K562 (cell line): ENCODE results near the gene MARCHF3. TPM values are rescaled to one million over a fixed set of nuclear protein-coding genes. Genes with fewer than 3 reads are reported as not detected.

ENCODE experiments used
- ATAC-seq: fragments of 200-7000 bp; cut with Tn5 transposase; 3 replicates; pipeline ENCODE4 v1.9.1; 2020; ENCODE audit warnings: moderate library complexity
- BruUV-seq: library from RNA; stranded (reverse); fragments of 400-500 nt; replicated peaks from 2 replicates; lab custom pipeline; 2021; lab: Mats Ljungman, UMichigan
- CTCF ChIA-PET: fragments of 300-600 bp; formaldehyde crosslinking; extraction: SDS; loops from one replicate; lab custom pipeline; 2021; ENCODE audit warnings: low intra/inter-chr PET ratio; lab: Yijun Ruan, JAX
- POLR2A ChIA-PET: fragments of 300-600, 350-650 bp; sonication (Branson Sonifier 250); formaldehyde crosslinking; extraction: SDS; loops from one replicate; lab custom pipeline; 2021; ENCODE audit warnings: antibody characterized with exemption, inconsistent platforms; lab: Yijun Ruan, JAX
- DNase-seq, 4 experiments: peaks; one replicate each; pipeline versions ENCODE4 v3.0.0 to v3.0.0-alpha.2; 2011 to 2018; ENCODE audit warnings: low spot score in 3 of 4, mixed read lengths in 3 of 4; ENCODE audit errors: extremely low read depth in 1 of 4
- FAIRE-seq: peaks from 2 replicates; lab custom pipeline; 2011; peaks lifted over from hg19 to GRCh38; lab: Jason Lieb, UNC
- H2AFZ ChIP-seq: 2 replicates; pipeline ENCODE4 v1.6.0; 2011; ENCODE audit warnings: low read depth, low read length, control low read depth, inconsistent platforms
- H3K27ac ChIP-seq: fragments of 200-600 bp; 3 replicates; pipeline ENCODE4 v1.8.0; 2011; ENCODE audit warnings: low read depth, mild to moderate bottlenecking, control low read depth, inconsistent platforms, low read length, moderate library complexity, mixed read lengths; ENCODE audit errors: extremely low read depth
- H3K27me3 ChIP-seq, 2 experiments: fragments of 300-600 bp in 1 of 2; 2 replicates in 1 of 2; 3 replicates in 1 of 2; pipeline versions ENCODE4 v1.6.0 to v1.8.0; 2011; ENCODE audit warnings: inconsistent platforms in 2 of 2, low read length in 2 of 2, mild to moderate bottlenecking in 1 of 2, mixed read lengths in 1 of 2, moderate library complexity in 1 of 2; ENCODE audit not compliant: control insufficient read depth in 2 of 2, insufficient read depth in 2 of 2
- H3K36me3 ChIP-seq: fragments of 300-600 bp; 3 replicates; pipeline ENCODE4 v1.8.0; 2011; ENCODE audit warnings: mild to moderate bottlenecking, low read length, inconsistent platforms; ENCODE audit not compliant: control insufficient read depth, insufficient read depth
- H3K4me1 ChIP-seq, 2 experiments: fragments of 200-600 bp in 1 of 2; replicated peaks in 1 of 2; 2 replicates in 1 of 2; 3 replicates in 1 of 2; pipeline versions ENCODE4 v1.5.1 to v1.8.0; 2011; ENCODE audit warnings: inconsistent platforms in 2 of 2, low read length in 2 of 2, mild to moderate bottlenecking in 1 of 2, mixed read lengths in 1 of 2, moderate library complexity in 1 of 2; ENCODE audit not compliant: control insufficient read depth in 2 of 2, insufficient read depth in 2 of 2
- H3K4me2 ChIP-seq: 2 replicates; pipeline ENCODE4 v1.6.1; 2011; ENCODE audit warnings: low read length, control low read depth, inconsistent platforms, mixed read lengths; ENCODE audit not compliant: insufficient read depth
- H3K4me3 ChIP-seq: fragments of 200-600 bp; sonication (generic), shearing (Covaris generic); 2 replicates; pipeline ENCODE4 v1.5.1; 2016; ENCODE audit warnings: control low read depth, inconsistent platforms
- H3K79me2 ChIP-seq: fragments of 200-600 bp; 3 replicates; pipeline ENCODE4 v1.8.0; 2011; ENCODE audit warnings: low read length, inconsistent platforms; ENCODE audit not compliant: control insufficient read depth, insufficient read depth
- H3K9ac ChIP-seq, 2 experiments: 2 replicates each; pipeline versions ENCODE4 v1.6.0 to v1.6.1; 2011; ENCODE audit warnings: low read depth in 2 of 2, low read length in 2 of 2, control low read depth in 1 of 2, inconsistent platforms in 1 of 2, mild to moderate bottlenecking in 1 of 2, mixed read lengths in 1 of 2; ENCODE audit not compliant: insufficient read depth in 1 of 2
- H3K9me1 ChIP-seq: one replicate; pipeline ENCODE4 v1.6.0; 2011; ENCODE audit warnings: inconsistent platforms, mild to moderate bottlenecking, low read length, moderate library complexity; ENCODE audit not compliant: control insufficient read depth, insufficient read depth
- H3K9me3 ChIP-seq: replicated peaks from 2 replicates; pipeline ENCODE4 v1.5.1; 2011; ENCODE audit warnings: low read depth, low read length, inconsistent platforms; ENCODE audit not compliant: control insufficient read depth, insufficient read depth
- H4K20me1 ChIP-seq: replicated peaks from 2 replicates; pipeline ENCODE4 v1.6.1; 2011; ENCODE audit warnings: low read length, inconsistent platforms, mixed read lengths; ENCODE audit not compliant: control insufficient read depth, insufficient read depth
- CBX5 ChIP-seq: IDR thresholded peaks from 2 replicates; pipeline ENCODE4 v1.6.1; 2014; ENCODE audit warnings: low read depth, borderline replicate concordance
- FIP1L1 ChIP-seq: fragments of 200-400 bp; formaldehyde crosslinking; IDR thresholded peaks from 2 replicates; pipeline ENCODE4 v1.6.1; 2018; ENCODE audit warnings: mild to moderate bottlenecking, low read depth, low read length; ENCODE audit not compliant: poor library complexity, severe bottlenecking
- HCFC1 ChIP-seq: IDR thresholded peaks from 2 replicates; pipeline ENCODE4 v1.6.1; 2012; ENCODE audit warnings: low read depth, low read length, improper control_type of control experiment
- LARP7 ChIP-seq: fragments of 450-650 bp; IDR thresholded peaks from 2 replicates; pipeline ENCODE4 v1.6.1; 2016
- POLR2A ChIP-seq: fragments of 450-650 bp; conservative IDR thresholded peaks from 2 replicates; pipeline ENCODE4 v1.6.1; 2016
- RBFOX2 ChIP-seq: fragments of 200-400 bp; formaldehyde crosslinking; IDR thresholded peaks from 2 replicates; pipeline ENCODE4 v1.6.1; 2017; ENCODE audit warnings: low read depth, mild to moderate bottlenecking, low read length, moderate library complexity
- SMAD2 ChIP-seq: fragments of 150-350 bp; IDR thresholded peaks from 2 replicates; pipeline ENCODE4 v1.6.1; 2014; ENCODE audit warnings: low read depth, mild to moderate bottlenecking, low read length
- SRSF3 ChIP-seq: fragments of 200-400 bp; formaldehyde crosslinking; IDR thresholded peaks from 2 replicates; pipeline ENCODE4 v1.6.1; 2016; ENCODE audit warnings: mild to moderate bottlenecking, low read length, moderate library complexity; ENCODE audit not compliant: insufficient read depth
- TAF7 ChIP-seq: fragments of 450-650 bp; IDR thresholded peaks from 2 replicates; pipeline ENCODE4 v1.6.1; 2016; ENCODE audit warnings: missing genetic modification characterization, missing compliant biosample characterization
- TEAD2 ChIP-seq: fragments of 450-650 bp; IDR thresholded peaks from 2 replicates; pipeline ENCODE4 v1.6.1; 2016; ENCODE audit warnings: missing genetic modification characterization, control low read depth, missing compliant biosample characterization
- ZNF24 ChIP-seq: fragments of 450-650 bp; IDR thresholded peaks from 2 replicates; pipeline ENCODE4 v1.6.1; 2016
- ZNF764 ChIP-seq: fragments of 250-450 bp; sonication (Bioruptor Pico); IDR thresholded peaks from 2 replicates; pipeline ENCODE4 v1.4.0; 2020; ENCODE audit warnings: low read depth, mild to moderate bottlenecking, moderate library complexity
- ZNF77 ChIP-seq: fragments of 250-450 bp; sonication (Bioruptor Pico); IDR thresholded peaks from 2 replicates; pipeline ENCODE4 v1.5.0; 2020
- WGBS: fragments of 100-300 bp; shearing (Covaris generic); methylation state at CpG from one replicate; pipeline ENCODE4 v1.1.6; 2016; ENCODE audit warnings: low coverage, mixed read lengths; ENCODE audit not compliant: insufficient coverage; ENCODE audit errors: missing lambda C conversion rate; 5-methylcytosine and 5-hydroxymethylcytosine counted together
- in situ Hi-C: fragments of 300-500 bp; cut with MboI; formaldehyde crosslinking; loops from 4 replicates; pipeline ENCODE4 v1.15.0; 2018; ENCODE audit warnings: inconsistent platforms, mixed read lengths
- intact Hi-C: fragments of 100-400 bp; cut with micrococcal nuclease; formaldehyde crosslinking; loops from 2 replicates; pipeline ENCODE4 v1.14.2; 2022
- polyA plus RNA-seq, 8 experiments: library from polyadenylated mRNA; depleted of rRNA in 4 of 8; stranded (reverse) in 5 of 8; unstranded in 3 of 8; fragments of >200 nt; fragmentation: Nextera tagmentation in 2 of 8; fragmentation: Illumina TruSeq in 1 of 8; extraction: Ambion mirVana in 2 of 8; extraction: Trizol in 1 of 8; gene quantifications; 2 replicates each; pipeline versions ENCODE4 v1.2.1 to v1.2.3, GENCODE V29; 2011 to 2014; ENCODE audit warnings: inconsistent platforms in 1 of 8, missing spikeins in 1 of 8
- total RNA-seq, 7 experiments: library from RNA; depleted of rRNA in 6 of 7; stranded (reverse); fragments of >200 nt in 6 of 7; fragmentation: Illumina TruSeq in 2 of 7; extraction: Trizol in 2 of 7; gene quantifications; 2 replicates each; pipeline versions ENCODE4 v1.2.1 to v1.2.3, GENCODE V29; 2011 to 2021; ENCODE audit warnings: low replicate concordance in 1 of 7
- TF ChIP-seq, protein P1 (sequence below): fragments of 150-350 bp; conservative IDR thresholded peaks from 2 replicates; pipeline ENCODE4 v1.6.1; 2014; ENCODE audit warnings: low read length
- TF ChIP-seq, protein P2 (sequence below), 2 experiments: fragments of 450-650 bp in 1 of 2; IDR thresholded peaks; 2 replicates each; pipeline ENCODE4 v1.6.1; 2011 to 2017; ENCODE audit warnings: low read depth in 2 of 2, antibody characterized with exemption in 1 of 2, borderline replicate concordance in 1 of 2, low read length in 1 of 2, mild to moderate bottlenecking in 1 of 2, mixed read lengths in 1 of 2; ENCODE audit not compliant: control insufficient read depth in 1 of 2
- TF ChIP-seq, protein P3 (sequence below): sonication (generic); formaldehyde crosslinking; IDR thresholded peaks from 2 replicates; pipeline ENCODE4 v1.9.0; 2022; ENCODE audit warnings: mild to moderate bottlenecking, missing genetic modification reagents
- TF ChIP-seq, protein P4 (sequence below): sonication (generic); formaldehyde crosslinking; IDR thresholded peaks from 2 replicates; pipeline ENCODE4 v1.9.0; 2022; ENCODE audit warnings: mild to moderate bottlenecking, missing genetic modification reagents

MARCHF3 gene
- total and polyA plus RNA-seq, 9 of the 15 experiments (the other 6 are each of a cell fraction or from before 2014, with no cell fraction given), result 5.6 to 37.4 (median 16.5) TPM

DNA sequence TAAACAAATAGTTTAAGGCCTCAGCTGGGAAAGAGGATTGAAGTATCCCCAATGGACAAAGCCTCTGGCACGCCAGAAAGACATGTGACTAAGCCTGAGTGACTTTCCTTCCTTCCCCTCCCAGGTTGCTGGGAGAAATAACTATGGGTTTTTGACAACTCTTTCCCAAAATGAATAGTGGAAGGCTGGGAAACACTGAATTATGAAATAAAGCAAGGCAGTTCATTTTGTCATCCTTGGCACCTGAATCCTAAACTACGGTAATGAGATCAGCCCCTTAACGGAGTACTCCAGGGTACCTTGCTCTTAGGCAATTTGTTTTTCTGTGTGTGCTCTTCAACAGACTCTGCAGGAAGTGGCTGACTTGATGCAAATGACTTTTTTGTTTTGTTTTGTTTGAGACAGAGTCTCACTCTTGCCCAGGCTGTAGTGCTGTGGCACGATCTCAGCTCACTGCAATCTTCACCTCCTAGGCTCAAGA, 178.2 kb downstream of the MARCHF3 start:
- no peaks in the 10 kb centered on the region for H3K9me1 ChIP-seq
- H3K27me3 ChIP-seq, result no peaks in the 10 kb centered on the region
- no peaks in the 10 kb centered on the region for H3K36me3 ChIP-seq
- H2AFZ ChIP-seq, result no peak overlapping the region
- POLR2A ChIA-PET, result interaction anchor here (1.1 kb wide), 1 partner anchor 69 kb away, joined by 3 read pairs; no protein-coding TSS in a partner anchor
- H3K4me3 ChIP-seq, result no peak overlapping the region
- H3K4me1 ChIP-seq, result peaks cover 7 to 16% of the 10 kb centered on the region in 2 experiments; a peak in 4 of 5 replicates
- H3K4me2 ChIP-seq, result no peak overlapping the region
- no peaks in the 10 kb centered on the region for H4K20me1 ChIP-seq
- ATAC-seq (no peak), FAIRE-seq (no peak)
- no peaks in the 10 kb centered on the region for H3K79me2 ChIP-seq
- TF ChIP-seq, protein P1, sequence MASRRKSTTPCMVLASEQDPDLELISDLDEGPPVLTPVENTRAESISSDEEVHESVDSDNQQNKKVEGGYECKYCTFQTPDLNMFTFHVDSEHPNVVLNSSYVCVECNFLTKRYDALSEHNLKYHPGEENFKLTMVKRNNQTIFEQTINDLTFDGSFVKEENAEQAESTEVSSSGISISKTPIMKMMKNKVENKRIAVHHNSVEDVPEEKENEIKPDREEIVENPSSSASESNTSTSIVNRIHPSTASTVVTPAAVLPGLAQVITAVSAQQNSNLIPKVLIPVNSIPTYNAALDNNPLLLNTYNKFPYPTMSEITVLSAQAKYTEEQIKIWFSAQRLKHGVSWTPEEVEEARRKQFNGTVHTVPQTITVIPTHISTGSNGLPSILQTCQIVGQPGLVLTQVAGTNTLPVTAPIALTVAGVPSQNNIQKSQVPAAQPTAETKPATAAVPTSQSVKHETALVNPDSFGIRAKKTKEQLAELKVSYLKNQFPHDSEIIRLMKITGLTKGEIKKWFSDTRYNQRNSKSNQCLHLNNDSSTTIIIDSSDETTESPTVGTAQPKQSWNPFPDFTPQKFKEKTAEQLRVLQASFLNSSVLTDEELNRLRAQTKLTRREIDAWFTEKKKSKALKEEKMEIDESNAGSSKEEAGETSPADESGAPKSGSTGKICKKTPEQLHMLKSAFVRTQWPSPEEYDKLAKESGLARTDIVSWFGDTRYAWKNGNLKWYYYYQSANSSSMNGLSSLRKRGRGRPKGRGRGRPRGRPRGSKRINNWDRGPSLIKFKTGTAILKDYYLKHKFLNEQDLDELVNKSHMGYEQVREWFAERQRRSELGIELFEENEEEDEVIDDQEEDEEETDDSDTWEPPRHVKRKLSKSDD, result no peak
- no peak for TF ChIP-seq RBFOX2
- no peak for TF ChIP-seq TAF7 (tag)
- no peak for TF ChIP-seq ZNF764
- TF ChIP-seq POLR2A, result no peak
- TF ChIP-seq, protein P2, sequence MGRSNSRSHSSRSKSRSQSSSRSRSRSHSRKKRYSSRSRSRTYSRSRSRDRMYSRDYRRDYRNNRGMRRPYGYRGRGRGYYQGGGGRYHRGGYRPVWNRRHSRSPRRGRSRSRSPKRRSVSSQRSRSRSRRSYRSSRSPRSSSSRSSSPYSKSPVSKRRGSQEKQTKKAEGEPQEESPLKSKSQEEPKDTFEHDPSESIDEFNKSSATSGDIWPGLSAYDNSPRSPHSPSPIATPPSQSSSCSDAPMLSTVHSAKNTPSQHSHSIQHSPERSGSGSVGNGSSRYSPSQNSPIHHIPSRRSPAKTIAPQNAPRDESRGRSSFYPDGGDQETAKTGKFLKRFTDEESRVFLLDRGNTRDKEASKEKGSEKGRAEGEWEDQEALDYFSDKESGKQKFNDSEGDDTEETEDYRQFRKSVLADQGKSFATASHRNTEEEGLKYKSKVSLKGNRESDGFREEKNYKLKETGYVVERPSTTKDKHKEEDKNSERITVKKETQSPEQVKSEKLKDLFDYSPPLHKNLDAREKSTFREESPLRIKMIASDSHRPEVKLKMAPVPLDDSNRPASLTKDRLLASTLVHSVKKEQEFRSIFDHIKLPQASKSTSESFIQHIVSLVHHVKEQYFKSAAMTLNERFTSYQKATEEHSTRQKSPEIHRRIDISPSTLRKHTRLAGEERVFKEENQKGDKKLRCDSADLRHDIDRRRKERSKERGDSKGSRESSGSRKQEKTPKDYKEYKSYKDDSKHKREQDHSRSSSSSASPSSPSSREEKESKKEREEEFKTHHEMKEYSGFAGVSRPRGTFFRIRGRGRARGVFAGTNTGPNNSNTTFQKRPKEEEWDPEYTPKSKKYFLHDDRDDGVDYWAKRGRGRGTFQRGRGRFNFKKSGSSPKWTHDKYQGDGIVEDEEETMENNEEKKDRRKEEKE (IDR thresholded peaks at IDR 0.05; ENCODE audit: borderline replicate concordance in 1 of 2, control insufficient read depth in 1 of 2, low read depth in 2 of 2, low read length in 1 of 2), result no peak
- no peak for TF ChIP-seq ZNF24
- TF ChIP-seq, protein P3, sequence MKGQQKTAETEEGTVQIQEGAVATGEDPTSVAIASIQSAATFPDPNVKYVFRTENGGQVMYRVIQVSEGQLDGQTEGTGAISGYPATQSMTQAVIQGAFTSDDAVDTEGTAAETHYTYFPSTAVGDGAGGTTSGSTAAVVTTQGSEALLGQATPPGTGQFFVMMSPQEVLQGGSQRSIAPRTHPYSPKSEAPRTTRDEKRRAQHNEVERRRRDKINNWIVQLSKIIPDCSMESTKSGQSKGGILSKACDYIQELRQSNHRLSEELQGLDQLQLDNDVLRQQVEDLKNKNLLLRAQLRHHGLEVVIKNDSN, result no peak
- TF ChIP-seq TEAD2 (tag), result no peak
- TF ChIP-seq, protein P4, sequence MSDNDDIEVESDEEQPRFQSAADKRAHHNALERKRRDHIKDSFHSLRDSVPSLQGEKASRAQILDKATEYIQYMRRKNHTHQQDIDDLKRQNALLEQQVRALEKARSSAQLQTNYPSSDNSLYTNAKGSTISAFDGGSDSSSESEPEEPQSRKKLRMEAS (CRISPR knock-in tag), result no peak
- TF ChIP-seq SMAD2, result no peak
- no peak for TF ChIP-seq FIP1L1
- TF ChIP-seq HCFC1, result no peak
- no peak for TF ChIP-seq LARP7
- no peak for TF ChIP-seq SRSF3
- TF ChIP-seq CBX5, result no peak
- no peak for TF ChIP-seq ZNF77 (CRISPR knock-in tag)
- TF ChIP-seq, all 486 proteins: peak for 0
- WGBS, result 86% methylated on average over 4 of the region's 4 CpGs
- intact Hi-C loops (no loop called here), in situ Hi-C loops (no loop called here)
- CTCF ChIA-PET, result no interaction called here
- no peak overlapping the region for H3K27ac ChIP-seq
- no peak for DNase-seq
- H3K9ac ChIP-seq, result no peak overlapping the region
- H3K9me3 ChIP-seq, result no peaks in the 10 kb centered on the region
- BruUV-seq, result no TSS peak
